ENCODE measurements around the gene RNF223.

DNA sequence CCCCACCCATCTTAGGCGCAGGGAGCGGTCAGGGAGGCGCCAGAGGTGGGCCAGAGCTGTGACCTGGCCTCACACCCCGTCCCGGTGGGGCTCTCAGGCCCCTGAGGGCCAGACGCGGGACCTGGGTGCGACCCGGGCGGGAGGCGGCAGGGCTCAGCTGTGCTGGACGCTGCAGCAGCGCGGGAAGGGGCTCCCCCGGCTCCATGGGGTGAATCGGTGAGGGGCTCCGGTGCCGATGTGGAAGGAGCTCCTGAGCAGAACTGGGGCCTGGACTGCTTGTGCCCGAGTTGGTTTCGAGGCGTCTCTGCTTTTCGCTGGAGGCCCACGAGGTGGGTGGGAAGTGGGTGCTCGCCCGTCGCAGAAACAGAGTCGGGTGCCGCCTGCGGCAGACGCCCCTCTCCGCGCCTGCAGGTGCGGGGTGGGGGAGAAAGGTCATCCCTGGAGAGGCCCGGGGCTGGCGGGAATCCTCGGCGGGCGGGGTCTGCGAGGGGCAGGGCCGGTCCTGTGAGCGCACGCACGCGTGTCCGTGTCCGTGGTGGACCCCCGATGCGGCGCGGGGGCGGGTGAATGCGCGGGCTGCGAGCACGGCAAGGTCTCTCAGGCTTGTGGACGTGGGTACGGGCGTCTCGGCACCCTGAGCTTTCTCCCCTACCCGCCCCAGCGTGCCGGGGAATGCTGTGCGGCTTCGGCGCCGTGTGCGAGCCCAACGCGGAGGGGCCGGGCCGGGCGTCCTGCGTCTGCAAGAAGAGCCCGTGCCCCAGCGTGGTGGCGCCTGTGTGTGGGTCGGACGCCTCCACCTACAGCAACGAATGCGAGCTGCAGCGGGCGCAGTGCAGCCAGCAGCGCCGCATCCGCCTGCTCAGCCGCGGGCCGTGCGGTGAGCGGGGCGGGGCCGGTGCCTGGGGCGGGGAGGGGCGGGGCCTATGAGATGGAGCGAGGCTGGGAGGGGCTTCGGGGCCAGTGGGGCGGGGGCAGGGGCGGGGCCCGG, 33.8 kb downstream of the RNF223 start:
- TF ChIP-seq, protein P1, sequence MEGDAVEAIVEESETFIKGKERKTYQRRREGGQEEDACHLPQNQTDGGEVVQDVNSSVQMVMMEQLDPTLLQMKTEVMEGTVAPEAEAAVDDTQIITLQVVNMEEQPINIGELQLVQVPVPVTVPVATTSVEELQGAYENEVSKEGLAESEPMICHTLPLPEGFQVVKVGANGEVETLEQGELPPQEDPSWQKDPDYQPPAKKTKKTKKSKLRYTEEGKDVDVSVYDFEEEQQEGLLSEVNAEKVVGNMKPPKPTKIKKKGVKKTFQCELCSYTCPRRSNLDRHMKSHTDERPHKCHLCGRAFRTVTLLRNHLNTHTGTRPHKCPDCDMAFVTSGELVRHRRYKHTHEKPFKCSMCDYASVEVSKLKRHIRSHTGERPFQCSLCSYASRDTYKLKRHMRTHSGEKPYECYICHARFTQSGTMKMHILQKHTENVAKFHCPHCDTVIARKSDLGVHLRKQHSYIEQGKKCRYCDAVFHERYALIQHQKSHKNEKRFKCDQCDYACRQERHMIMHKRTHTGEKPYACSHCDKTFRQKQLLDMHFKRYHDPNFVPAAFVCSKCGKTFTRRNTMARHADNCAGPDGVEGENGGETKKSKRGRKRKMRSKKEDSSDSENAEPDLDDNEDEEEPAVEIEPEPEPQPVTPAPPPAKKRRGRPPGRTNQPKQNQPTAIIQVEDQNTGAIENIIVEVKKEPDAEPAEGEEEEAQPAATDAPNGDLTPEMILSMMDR (IDR thresholded peaks at IDR 0.05; ENCODE audit: low read length): no peak
- TF ChIP-seq EZH2 (IDR thresholded peaks at IDR 0.05; ENCODE audit: borderline replicate concordance, low read length): no peak

Data from OCI-LY1 (cell line).